Measurements from ENCODE around the gene YAF2.

Gene YAF2

DNA sequence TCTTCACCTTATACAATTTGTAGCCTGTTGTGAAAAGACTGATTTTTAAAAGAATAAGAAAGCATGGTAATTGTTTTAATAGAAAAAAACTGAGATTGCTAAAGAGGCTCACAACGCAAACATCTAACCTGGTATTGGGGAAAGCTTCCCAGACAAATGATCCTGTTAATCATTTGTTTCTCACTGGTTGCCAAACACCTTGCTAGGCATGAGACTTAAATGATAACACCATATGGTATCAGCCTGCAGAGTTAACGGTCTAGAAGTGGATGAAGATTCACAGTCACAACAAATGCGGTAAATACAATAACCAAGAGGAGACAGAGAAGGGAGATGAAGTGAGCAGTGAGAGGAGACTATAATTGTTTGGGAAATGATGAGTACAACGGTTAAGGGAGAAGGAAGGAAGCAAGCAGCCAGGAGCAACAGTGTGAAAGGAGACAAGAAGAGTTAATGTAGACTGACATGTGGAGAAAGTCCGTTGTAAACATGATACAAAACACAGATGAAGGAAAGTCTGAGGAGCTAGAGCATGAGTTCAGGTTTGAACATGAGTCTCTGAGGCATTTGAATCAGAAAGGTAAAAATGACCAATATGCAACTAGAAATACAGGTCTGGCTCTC, 113.2 kb downstream of the YAF2 start:
- Histone ChIP-seq H3K36me3 (ENCODE audit: insufficient read depth, low read length) (no peaks in the 10 kb centered on the region), H3K4me3 (ENCODE audit: low read length) (no peak overlapping the region), H3K9me3 (ENCODE audit: low read length) (no peaks in the 10 kb centered on the region), H2AFZ (ENCODE audit: low read depth, low read length) (no peak overlapping the region), H3K27me3 (ENCODE audit: insufficient read depth, low read length) (no peaks in the 10 kb centered on the region), H3K4me1 (ENCODE audit: insufficient read depth, low read length) (peaks cover 4% of the 10 kb centered on the region)

DNA sequence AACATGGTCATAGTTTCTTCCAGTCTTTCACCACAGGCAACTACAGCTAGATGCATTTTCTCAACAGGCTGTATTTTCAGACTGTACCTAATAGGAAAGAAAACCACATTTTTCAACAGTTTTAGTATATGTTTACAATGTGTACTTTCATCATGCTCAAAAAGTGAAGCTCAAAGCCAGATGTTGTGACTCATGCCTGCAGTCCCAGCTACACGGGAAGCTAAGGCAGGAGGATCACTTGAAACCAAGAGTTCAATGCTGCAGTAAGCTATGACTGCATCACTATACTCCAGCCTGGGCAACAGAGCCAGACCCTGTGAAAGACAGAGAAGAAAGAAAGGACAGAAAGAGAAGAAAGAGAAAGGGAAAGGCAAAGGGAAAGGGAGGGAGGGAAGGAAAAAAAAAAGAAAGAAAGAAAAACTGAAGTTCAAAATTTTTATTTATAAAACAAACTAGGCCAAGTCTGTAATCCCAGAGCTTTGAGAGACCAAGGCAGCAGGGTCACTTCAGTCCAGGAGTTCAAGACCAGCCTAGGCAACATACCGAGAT, 118.9 kb downstream of the YAF2 start:
- Histone ChIP-seq H3K9me3 (ENCODE audit: low read length) (no peaks in the 10 kb centered on the region), H3K36me3 (ENCODE audit: insufficient read depth, low read length) (peaks cover 15% of the 10 kb centered on the region), H3K27me3 (ENCODE audit: insufficient read depth, low read length) (no peaks in the 10 kb centered on the region), H2AFZ (ENCODE audit: low read depth, low read length) (no peak overlapping the region), H3K4me3 (ENCODE audit: low read length) (no peak overlapping the region), H3K4me1 (ENCODE audit: insufficient read depth, low read length) (no peaks in the 10 kb centered on the region)

DNA sequence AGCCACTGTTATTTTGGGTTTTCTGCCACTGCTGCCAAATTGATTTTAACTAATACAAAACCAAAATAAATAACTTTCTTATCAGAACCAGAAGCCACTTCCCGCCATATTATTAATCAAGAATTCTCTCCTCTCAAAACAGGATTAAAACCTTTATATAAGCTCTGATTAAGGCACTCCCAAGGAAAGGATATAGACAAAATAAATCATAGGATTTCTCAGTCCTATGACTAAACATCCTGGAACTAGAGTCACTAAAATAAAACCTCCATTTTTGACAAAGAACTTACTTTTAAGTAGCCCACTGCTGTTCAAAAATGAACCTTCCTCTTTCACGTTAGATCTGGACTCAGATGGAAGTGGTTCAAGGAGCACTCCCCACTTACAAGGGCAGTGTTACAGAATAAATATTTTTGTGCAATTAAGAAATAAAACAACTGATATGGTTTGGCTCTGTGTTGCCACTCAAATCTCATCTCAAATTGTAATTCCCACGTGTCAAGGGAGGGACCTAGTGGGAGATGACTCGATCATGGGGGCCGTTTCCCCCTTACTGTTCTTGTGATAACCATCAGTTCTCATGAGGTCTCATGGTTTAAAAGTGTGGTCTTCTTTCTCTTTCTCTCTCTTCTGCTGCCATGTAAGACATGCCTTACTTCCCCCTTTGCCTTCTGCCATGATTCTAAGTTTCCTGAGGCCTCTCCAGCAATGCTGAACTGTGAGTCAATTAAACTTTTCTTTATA, 119.7 kb downstream of the YAF2 start:
- H3K36me3 ChIP-seq (ENCODE audit: insufficient read depth, low read length), result peaks cover 15% of the 10 kb centered on the region
- no peaks in the 10 kb centered on the region for H3K9me3 ChIP-seq (ENCODE audit: low read length)
- no peaks in the 10 kb centered on the region for H3K27me3 ChIP-seq (ENCODE audit: insufficient read depth, low read length)

DNA sequence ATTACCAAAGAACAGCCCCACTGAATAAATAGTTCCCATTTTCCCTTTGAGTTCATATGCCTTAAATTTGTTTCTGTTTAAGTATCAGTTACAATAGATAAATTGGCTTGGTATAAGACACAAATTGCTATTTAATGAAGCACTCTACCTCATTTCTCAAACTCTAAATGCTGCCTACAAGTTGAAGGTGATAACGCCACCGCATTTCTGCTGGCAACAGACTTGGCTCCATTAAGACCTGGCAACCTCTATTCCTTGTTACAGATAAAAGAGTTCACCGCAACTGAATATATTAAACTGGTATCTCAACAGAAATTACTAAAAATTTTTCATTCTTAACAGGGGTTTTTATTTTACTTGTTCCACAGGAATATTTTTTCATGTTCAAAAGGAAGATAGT, 129.0 kb downstream of the YAF2 start:
- H3K4me1 ChIP-seq (ENCODE audit: insufficient read depth, low read length), result no peaks in the 10 kb centered on the region
- H2AFZ ChIP-seq (ENCODE audit: low read depth, low read length), result no peak overlapping the region
- H3K9me3 ChIP-seq (ENCODE audit: low read length), result peaks cover 11% of the 10 kb centered on the region
- no peaks in the 10 kb centered on the region for H3K27me3 ChIP-seq (ENCODE audit: insufficient read depth, low read length)
- H3K4me3 ChIP-seq (ENCODE audit: low read length), result no peak overlapping the region
- peaks cover 19% of the 10 kb centered on the region for H3K36me3 ChIP-seq (ENCODE audit: insufficient read depth, low read length)

More for the DNA sequence above, 119.7 kb downstream of the YAF2 start:
- H2AFZ ChIP-seq (ENCODE audit: low read depth, low read length), result no peak overlapping the region
- no peaks in the 10 kb centered on the region for H3K4me1 ChIP-seq (ENCODE audit: insufficient read depth, low read length)
- no peak overlapping the region for H3K4me3 ChIP-seq (ENCODE audit: low read length)

Data from neuron (in vitro differentiated cells).